ENCODE data around the gene B4GALT6.

B4GALT6 gene

GRCh38 chr18:31648966-31649429 is 35.4 kb downstream of the B4GALT6 start:
- POLR2A ChIA-PET: interaction anchor here (1.0 to 1.5 kb wide), 2 partner anchors 10 to 370 kb away, joined by 3 to 5 read pairs; no protein-coding TSS in a partner anchor
- CTCF ChIA-PET: interaction anchor here (0.6 kb wide), 1 partner anchor 10 kb away, joined by 4 read pairs; no protein-coding TSS in a partner anchor
- TF ChIP-seq CTBP1 (IDR thresholded peaks at IDR 0.05; ENCODE audit: borderline replicate concordance): no peak
- peak; percentile 53 for TF ChIP-seq PKNOX1 (IDR thresholded peaks at IDR 0.05)
- no peak for TF ChIP-seq ZNF384 (IDR thresholded peaks at IDR 0.05)
- no peak for TF ChIP-seq NFRKB (IDR thresholded peaks at IDR 0.05)
- DNase-seq (ENCODE audit: extremely low spot score): peak; percentile 61

- ChIA-PET POLR2A (interaction anchor here (1.5 kb wide), 1 partner anchor 10 kb away, joined by 5 read pairs; no protein-coding TSS in a partner anchor), CTCF (interaction anchor here (0.6 kb wide), 1 partner anchor 10 kb away, joined by 4 read pairs; no protein-coding TSS in a partner anchor)
- no peak for DNase-seq (ENCODE audit: extremely low spot score)
- no peak for TF ChIP-seq ELF4 (IDR thresholded peaks at IDR 0.05)
- no peak for TF ChIP-seq LEF1 (IDR thresholded peaks at IDR 0.05; ENCODE audit: borderline replicate concordance)
- TF ChIP-seq FOXA1 (IDR thresholded peaks at IDR 0.05): no peak
- no peak for TF ChIP-seq ARNT (IDR thresholded peaks at IDR 0.05)
- TF ChIP-seq SUZ12 (IDR thresholded peaks at IDR 0.05): no peak
- no peak for TF ChIP-seq NFRKB (IDR thresholded peaks at IDR 0.05)
- no peak for TF ChIP-seq FOXM1 (IDR thresholded peaks at IDR 0.05; ENCODE audit: borderline replicate concordance)
- TF ChIP-seq CTBP1 (IDR thresholded peaks at IDR 0.05; ENCODE audit: borderline replicate concordance): no peak
- no peak for TF ChIP-seq ZNF384 (IDR thresholded peaks at IDR 0.05)
- TF ChIP-seq BHLHE40 (IDR thresholded peaks at IDR 0.05; ENCODE audit: borderline replicate concordance): no peak
Observed at GRCh38 chr18:31648458-31648857, 35.9 kb downstream of the B4GALT6 start.

- POLR2A ChIA-PET: no interaction called here
- no peak for TF ChIP-seq FOXA1 (IDR thresholded peaks at IDR 0.05)
- DNase-seq (ENCODE audit: extremely low spot score): no peak
- CTCF ChIA-PET: interaction anchor here (1.1 to 2.2 kb wide), 4 partner anchors 11 to 37 kb away, joined by 3 to 10 read pairs (median 3); no protein-coding TSS in a partner anchor
Observed at GRCh38 chr18:31647127-31647753, 37.1 kb downstream of the B4GALT6 start.

GRCh38 chr18:31646332-31647126 is 37.9 kb downstream of the B4GALT6 start:
- ChIA-PET CTCF (interaction anchor here (1.1 to 2.2 kb wide), 6 partner anchors 11 to 36 kb away, joined by 3 to 10 read pairs (median 4); no protein-coding TSS in a partner anchor), POLR2A (no interaction called here)
- TF ChIP-seq ELF4 (IDR thresholded peaks at IDR 0.05): no peak
- no peak for TF ChIP-seq FOXM1 (IDR thresholded peaks at IDR 0.05; ENCODE audit: borderline replicate concordance)
- no peak for DNase-seq (ENCODE audit: extremely low spot score)

GRCh38 chr18:31645411-31645810 is 39.0 kb downstream of the B4GALT6 start:
- CTCF ChIA-PET: interaction anchor here (0.6 to 2.2 kb wide), 4 partner anchors 10 to 96 kb away, joined by 3 to 10 read pairs (median 4); no protein-coding TSS in a partner anchor
- POLR2A ChIA-PET: no interaction called here
- no peak for DNase-seq (ENCODE audit: extremely low spot score)
- TF ChIP-seq SP1 (IDR thresholded peaks at IDR 0.05): no peak
- TF ChIP-seq ELF4 (IDR thresholded peaks at IDR 0.05): no peak
- TF ChIP-seq L3MBTL2 (conservative IDR thresholded peaks at IDR 0.05): no peak
- no peak for TF ChIP-seq FOXK2 (IDR thresholded peaks at IDR 0.05)
- no peak for TF ChIP-seq CTBP1 (IDR thresholded peaks at IDR 0.05; ENCODE audit: borderline replicate concordance)
- TF ChIP-seq FOXM1 (IDR thresholded peaks at IDR 0.05; ENCODE audit: borderline replicate concordance): no peak
- no peak for TF ChIP-seq NFRKB (IDR thresholded peaks at IDR 0.05)
- TF ChIP-seq ARNT (IDR thresholded peaks at IDR 0.05): no peak
- TF ChIP-seq TARDBP (IDR thresholded peaks at IDR 0.05): no peak
- no peak for TF ChIP-seq SUZ12 (IDR thresholded peaks at IDR 0.05)
- TF ChIP-seq PKNOX1 (IDR thresholded peaks at IDR 0.05): no peak
- TF ChIP-seq BHLHE40 (IDR thresholded peaks at IDR 0.05; ENCODE audit: borderline replicate concordance): no peak

GRCh38 chr18:31643003-31643402 is 41.4 kb downstream of the B4GALT6 start:
- DNase-seq (ENCODE audit: extremely low spot score): no peak
- no peak for TF ChIP-seq FOXK2 (IDR thresholded peaks at IDR 0.05)
- no peak for TF ChIP-seq LEF1 (IDR thresholded peaks at IDR 0.05; ENCODE audit: borderline replicate concordance)
- TF ChIP-seq ZNF384 (IDR thresholded peaks at IDR 0.05): no peak
- no peak for TF ChIP-seq ELF4 (IDR thresholded peaks at IDR 0.05)
- no peak for TF ChIP-seq L3MBTL2 (conservative IDR thresholded peaks at IDR 0.05)
- POLR2A ChIA-PET: no interaction called here
- CTCF ChIA-PET: interaction anchor here (0.6 kb wide), 1 partner anchor 826 kb away, joined by 4 read pairs; no protein-coding TSS in a partner anchor

GRCh38 chr18:31637445-31637844 is 46.9 kb downstream of the B4GALT6 start:
- no peak for TF ChIP-seq SP1 (IDR thresholded peaks at IDR 0.05)
- no peak for TF ChIP-seq CTBP1 (IDR thresholded peaks at IDR 0.05; ENCODE audit: borderline replicate concordance)
- no peak for TF ChIP-seq PKNOX1 (IDR thresholded peaks at IDR 0.05)
- no peak for TF ChIP-seq HDGF (IDR thresholded peaks at IDR 0.05; ENCODE audit: borderline replicate concordance)
- CTCF ChIA-PET: interaction anchor here (0.6 kb wide), 1 partner anchor 652 kb away, joined by 4 read pairs; no protein-coding TSS in a partner anchor
- POLR2A ChIA-PET: no interaction called here
- DNase-seq (ENCODE audit: extremely low spot score): no peak
